IMR-90 (cell line): ENCODE measurements around the gene SGMS1.

Experiments used
- CEBPB ChIP-seq: IDR thresholded peaks from 2 replicates; pipeline ENCODE4 v1.6.1; 2012; ENCODE audit warnings: low read depth, low read length, improper control_type of control experiment
- CTCF ChIP-seq: conservative IDR thresholded peaks from 2 replicates; pipeline ENCODE4 v1.5.1; 2012; ENCODE audit warnings: mild to moderate bottlenecking, low read depth, low read length, improper control_type of control experiment
- ELK1 ChIP-seq: fragments of 150-350 bp; IDR thresholded peaks from 2 replicates; pipeline ENCODE4 v1.6.1; 2016; ENCODE audit warnings: low read depth, mild to moderate bottlenecking, low read length, moderate library complexity, borderline replicate concordance
- FOS ChIP-seq: fragments of 150-350 bp; IDR thresholded peaks from 2 replicates; pipeline ENCODE4 v1.6.1; 2016; ENCODE audit warnings: low read depth, low read length
- MXI1 ChIP-seq: IDR thresholded peaks from 2 replicates; pipeline ENCODE4 v1.6.1; 2012; ENCODE audit warnings: low read depth, mild to moderate bottlenecking, low read length, moderate library complexity, borderline replicate concordance
- POLR2A ChIP-seq: IDR thresholded peaks from 2 replicates; pipeline ENCODE4 v1.6.1; 2012; ENCODE audit warnings: mild to moderate bottlenecking, low read depth, low read length
- RCOR1 ChIP-seq: IDR thresholded peaks from 2 replicates; pipeline ENCODE4 v1.6.1; 2012; ENCODE audit warnings: mild to moderate bottlenecking, low read length, improper control_type of control experiment; ENCODE audit not compliant: insufficient replicate concordance
- SMC3 ChIP-seq: fragments of 150-350 bp; IDR thresholded peaks from 2 replicates; pipeline ENCODE4 v1.6.1; 2016; ENCODE audit warnings: low read depth, mild to moderate bottlenecking, antibody characterized with exemption, low read length, moderate library complexity
- USF2 ChIP-seq: fragments of 150-350 bp; IDR thresholded peaks from 2 replicates; pipeline ENCODE4 v1.6.1; 2017; ENCODE audit warnings: mild to moderate bottlenecking, antibody characterized with exemption, low read length, low read depth

- no peak for TF ChIP-seq MXI1
- TF ChIP-seq CEBPB, result no peak
- TF ChIP-seq RCOR1, result no peak
- TF ChIP-seq ELK1, result no peak
- TF ChIP-seq POLR2A, result no peak
- no peak for TF ChIP-seq CTCF
- no peak for TF ChIP-seq SMC3
- TF ChIP-seq FOS, result no peak
- TF ChIP-seq USF2, result no peak
These were observed 103.6 kb downstream of the SGMS1 start for GRCh38 chr10:50520115-50520514.
